C4-2B (cell line): ENCODE measurements around the gene NRP1.

Source experiments
- H3K27ac ChIP-seq: fragments of 450-650 bp; 2 replicates; pipeline ENCODE4 v1.5.1; 2017
- ZFX ChIP-seq: fragments of 450-650 bp; IDR thresholded peaks from 2 replicates; pipeline ENCODE4 v1.6.1; 2017
- TF ChIP-seq, protein P1 (sequence below): fragments of 450-650 bp; conservative IDR thresholded peaks from 2 replicates; pipeline ENCODE4 v1.5.1; 2017; ENCODE audit warnings: mild to moderate bottlenecking

The NRP1 gene

DNA sequence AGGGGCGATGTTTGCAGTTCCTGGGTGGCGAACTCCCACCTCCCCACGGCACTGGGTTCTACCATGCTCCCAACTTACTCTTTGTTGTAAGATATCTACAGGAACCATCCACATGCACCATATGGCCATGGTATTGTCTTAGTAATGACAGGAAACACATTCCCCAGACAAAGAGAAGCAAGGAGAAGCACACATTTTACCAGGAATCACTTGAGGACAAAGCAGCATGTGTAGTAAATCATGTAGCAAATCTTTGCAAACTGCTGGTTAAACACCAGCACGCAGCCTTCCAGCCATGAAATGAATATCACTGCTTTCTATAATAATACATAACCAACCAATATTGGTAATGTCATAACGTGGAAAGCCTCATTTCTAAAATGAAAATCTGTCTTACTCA, 101.2 kb downstream of the NRP1 start:
- TF ChIP-seq ZFX = no peak
- TF ChIP-seq, protein P1, sequence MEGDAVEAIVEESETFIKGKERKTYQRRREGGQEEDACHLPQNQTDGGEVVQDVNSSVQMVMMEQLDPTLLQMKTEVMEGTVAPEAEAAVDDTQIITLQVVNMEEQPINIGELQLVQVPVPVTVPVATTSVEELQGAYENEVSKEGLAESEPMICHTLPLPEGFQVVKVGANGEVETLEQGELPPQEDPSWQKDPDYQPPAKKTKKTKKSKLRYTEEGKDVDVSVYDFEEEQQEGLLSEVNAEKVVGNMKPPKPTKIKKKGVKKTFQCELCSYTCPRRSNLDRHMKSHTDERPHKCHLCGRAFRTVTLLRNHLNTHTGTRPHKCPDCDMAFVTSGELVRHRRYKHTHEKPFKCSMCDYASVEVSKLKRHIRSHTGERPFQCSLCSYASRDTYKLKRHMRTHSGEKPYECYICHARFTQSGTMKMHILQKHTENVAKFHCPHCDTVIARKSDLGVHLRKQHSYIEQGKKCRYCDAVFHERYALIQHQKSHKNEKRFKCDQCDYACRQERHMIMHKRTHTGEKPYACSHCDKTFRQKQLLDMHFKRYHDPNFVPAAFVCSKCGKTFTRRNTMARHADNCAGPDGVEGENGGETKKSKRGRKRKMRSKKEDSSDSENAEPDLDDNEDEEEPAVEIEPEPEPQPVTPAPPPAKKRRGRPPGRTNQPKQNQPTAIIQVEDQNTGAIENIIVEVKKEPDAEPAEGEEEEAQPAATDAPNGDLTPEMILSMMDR = no peak
- H3K27ac ChIP-seq = no peak overlapping the region

DNA sequence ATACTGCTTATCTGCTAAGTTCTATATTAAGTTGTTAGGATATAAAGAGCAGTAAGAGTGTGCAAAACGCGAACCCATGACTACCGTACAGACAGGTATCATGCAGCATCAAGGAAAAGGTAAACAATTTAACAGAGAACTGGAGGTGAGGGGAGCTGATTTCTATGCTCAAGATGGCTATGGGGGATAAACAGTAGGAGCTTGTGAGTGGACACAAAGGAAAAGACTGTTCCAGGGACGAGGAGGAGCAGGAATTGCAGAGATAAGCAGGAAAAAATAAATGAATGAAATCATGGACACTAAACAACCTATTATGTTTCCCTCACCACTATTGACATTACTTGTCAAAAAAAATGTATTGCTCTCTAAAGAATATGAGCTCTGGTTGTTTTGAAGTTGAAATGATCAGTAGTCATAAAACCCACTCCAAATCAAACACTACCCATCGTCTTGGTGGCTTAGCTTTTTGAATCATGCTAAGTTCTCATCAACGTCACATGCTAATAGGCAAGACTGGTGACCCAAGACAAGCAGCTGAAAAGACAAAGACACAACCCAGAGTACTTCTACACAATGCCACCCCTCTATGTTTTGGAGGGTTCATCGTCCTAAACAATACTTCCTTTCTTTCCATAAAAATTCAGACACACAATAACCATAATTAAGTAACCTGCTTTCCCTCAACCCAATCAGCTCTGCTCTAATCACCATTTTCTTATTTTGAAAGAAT, 102.7 kb downstream of the NRP1 start:
- TF ChIP-seq ZFX = no peak
- TF ChIP-seq, protein P1 = no peak
- no peak overlapping the region for H3K27ac ChIP-seq

DNA sequence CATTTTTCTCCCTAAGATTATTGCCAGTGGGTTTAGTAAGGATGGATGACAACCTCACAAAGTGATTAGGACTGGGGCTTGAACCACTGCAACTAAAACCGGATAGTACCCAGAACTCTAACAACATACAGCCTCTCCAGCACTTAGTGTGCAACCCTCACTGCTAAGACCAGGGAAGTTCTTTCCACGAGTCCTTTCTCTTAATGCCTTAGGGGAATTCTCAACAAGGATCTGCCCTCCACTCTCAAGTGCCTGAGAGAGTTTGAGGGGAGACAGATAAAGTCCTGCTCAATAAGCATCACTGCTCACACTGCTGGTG, 104.6 kb downstream of the NRP1 start:
- TF ChIP-seq, protein P1 = no peak
- no peak for TF ChIP-seq ZFX
- no peak overlapping the region for H3K27ac ChIP-seq

DNA sequence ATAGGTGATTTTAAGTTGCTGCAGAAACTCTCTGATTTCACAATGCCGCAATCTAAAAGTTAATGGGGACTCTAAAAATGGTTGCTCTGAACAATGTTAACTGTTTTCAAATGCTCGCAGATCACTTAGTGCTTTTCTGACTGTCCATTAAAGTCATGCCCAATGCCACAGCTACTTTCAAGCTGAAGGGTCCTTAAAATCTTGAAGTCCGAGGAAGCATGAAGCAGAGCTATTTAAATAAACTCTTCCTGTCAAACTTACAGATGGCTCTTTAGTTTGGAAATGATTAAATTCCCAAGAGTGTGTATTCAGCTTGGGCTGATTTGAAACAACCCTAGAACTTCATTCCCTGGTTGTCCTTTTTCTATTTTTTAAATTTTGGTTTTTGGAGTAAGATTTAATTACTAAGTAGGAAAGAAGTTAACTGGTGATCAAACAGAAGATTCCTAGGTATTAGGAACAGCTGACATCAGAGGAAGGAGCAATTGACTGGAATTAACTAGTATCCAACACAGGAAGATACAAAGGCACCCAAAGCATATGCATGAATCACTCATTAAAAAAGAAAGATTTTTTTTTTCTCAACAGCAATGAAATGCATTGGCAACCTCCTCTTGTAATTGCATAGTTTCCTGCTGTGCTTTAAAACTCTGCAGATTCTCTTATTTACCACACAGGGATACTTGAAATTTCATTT, 105.1 kb downstream of the NRP1 start:
- no peak for TF ChIP-seq ZFX
- TF ChIP-seq, protein P1 = no peak
- no peak overlapping the region for H3K27ac ChIP-seq

DNA sequence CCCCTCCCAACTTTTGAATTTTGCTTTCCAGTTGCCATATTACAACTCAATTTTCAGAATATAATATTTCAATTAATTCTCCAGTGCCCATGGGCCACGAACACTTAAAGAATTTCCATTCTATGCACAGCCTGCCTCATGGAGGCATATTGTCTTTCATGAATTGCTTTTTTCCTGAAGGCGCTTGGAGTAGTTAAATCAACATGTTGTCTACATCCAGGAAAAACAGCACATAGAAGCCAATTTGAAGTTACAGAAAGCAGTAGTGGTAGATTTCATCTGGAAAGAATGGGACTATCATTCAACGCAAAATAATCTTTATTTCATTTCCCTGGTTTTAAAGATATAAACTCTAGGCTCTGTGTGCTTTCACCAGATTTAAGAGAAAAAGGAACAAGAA, 106.0 kb downstream of the NRP1 start:
- no peak overlapping the region for H3K27ac ChIP-seq
- TF ChIP-seq ZFX = no peak
- TF ChIP-seq, protein P1 = no peak

DNA sequence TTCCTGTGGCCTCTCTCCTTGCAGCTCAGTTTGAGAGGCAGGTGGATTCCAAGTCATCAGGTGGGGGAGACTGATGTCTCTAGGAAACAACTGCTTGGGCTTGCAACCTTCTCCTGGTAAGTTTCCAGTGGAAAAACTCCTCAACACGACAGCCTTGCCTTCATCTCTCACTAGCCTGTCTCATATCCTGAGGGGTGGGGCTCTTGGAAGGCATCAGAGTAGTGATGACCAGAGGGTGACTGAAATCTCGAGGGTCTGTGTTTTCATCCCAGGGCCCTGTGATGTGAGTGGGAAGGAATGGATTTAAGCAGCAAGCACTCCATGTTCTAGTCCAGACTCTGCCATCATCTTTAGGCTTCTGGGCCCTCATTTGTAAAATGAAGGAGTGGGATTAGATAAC, 107.0 kb downstream of the NRP1 start:
- no peak for TF ChIP-seq ZFX
- TF ChIP-seq, protein P1 = no peak
- H3K27ac ChIP-seq = no peak overlapping the region

DNA sequence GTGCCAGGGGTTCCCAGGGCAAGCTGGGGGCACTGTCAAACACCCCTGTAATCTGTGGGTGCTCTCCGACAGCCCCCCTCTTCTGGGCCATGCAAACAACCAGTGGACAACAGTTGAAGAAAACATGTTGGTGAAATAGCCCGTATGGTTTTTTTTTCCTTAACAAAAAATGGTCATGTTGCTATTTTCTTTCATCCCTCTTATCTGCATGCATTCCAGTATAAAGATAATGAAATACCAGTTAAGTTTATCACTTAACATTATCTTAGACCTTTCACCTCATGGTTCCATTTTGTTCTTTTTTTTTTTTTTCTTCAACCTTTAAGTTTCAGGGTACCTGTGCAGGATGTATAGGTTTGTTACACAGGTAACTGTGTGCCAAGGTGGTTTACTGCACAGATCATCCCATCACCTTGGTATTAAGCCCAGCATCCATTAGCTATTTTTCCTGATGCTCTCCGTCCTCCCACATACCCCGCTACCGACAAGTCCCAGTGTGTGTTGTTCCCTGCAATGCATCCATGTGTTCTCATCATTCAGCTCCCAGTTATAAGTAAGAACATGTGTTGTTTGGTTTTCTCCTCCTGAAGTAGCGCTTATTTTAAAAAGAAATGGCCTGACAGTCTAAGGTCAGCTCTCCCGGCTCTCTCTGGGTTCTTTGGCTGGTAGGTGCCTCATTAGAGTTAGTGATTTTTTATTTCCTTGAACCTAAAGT, 110.1 kb downstream of the NRP1 start:
- H3K27ac ChIP-seq = no peak overlapping the region
- TF ChIP-seq, protein P1 = no peak
- no peak for TF ChIP-seq ZFX
